ENCODE data around the gene SLC4A7.

- TF ChIP-seq CTCF (IDR thresholded peaks at IDR 0.05), result no peak
- no peak for TF ChIP-seq POLR2A (IDR thresholded peaks at IDR 0.05)
Measured at GRCh38 chr3:27528791-27529190, 44.6 kb upstream of the SLC4A7 start.
